NCI-H2081 treated with DMSO at 0.1 percent for 48 hours (cell line): ENCODE measurements around the gene ZFP36.

Source experiments
- DNase-seq: peaks from one replicate; lab custom pipeline; 2025; lab: John Stamatoyannopoulos, UW

ZFP36 gene

GRCh38 chr19:39419003-39419402, 12.4 kb downstream of the ZFP36 start:
- no peak for DNase-seq

DNA sequence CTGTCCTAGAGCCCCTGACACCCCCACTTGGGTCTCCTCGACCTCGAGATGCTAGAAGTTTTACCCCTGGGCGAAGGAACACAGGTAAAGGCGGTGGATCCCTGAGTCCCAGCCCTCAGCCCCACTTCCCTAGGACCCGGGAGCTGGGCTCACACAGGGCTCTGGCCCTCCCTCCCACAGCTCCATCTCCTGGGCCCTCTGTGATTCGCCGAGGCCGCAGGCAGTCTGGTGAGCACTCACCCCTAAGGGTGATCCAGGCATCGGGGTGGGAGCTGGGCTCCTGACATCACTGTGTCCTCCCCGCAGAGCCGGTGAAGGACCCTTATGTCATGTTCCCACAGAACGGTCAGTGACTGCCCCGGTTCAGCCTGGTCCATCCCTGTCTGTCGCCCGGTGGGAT, 14.1 kb downstream of the ZFP36 start:
- no peak for DNase-seq

- no peak for DNase-seq
Observed at GRCh38 chr19:39422020-39422419, 15.4 kb downstream of the ZFP36 start.

- DNase-seq, result no peak
Observed at GRCh38 chr19:39423258-39424086, 16.8 kb downstream of the ZFP36 start.

- DNase-seq, result no peak
Observed at GRCh38 chr19:39424934-39425333, 18.3 kb downstream of the ZFP36 start.

DNA sequence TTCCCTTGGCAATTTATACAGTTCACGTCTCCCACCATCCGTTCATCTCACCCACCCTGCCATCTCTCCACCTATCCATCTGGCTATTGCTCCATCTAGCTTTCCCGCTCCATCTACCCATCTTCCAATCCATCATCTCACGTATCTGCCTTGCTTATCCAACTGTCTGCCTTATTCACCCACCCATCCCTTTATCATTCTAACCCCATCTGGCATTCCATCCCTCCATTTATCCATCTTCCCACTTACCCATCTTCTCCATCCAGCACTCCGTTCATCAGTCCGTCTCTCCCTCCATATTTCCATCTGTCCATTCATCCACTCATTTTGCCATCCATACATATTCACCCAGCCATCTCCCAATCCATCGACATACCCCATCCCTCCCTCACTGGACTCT, 19.1 kb downstream of the ZFP36 start:
- DNase-seq, result no peak

DNA sequence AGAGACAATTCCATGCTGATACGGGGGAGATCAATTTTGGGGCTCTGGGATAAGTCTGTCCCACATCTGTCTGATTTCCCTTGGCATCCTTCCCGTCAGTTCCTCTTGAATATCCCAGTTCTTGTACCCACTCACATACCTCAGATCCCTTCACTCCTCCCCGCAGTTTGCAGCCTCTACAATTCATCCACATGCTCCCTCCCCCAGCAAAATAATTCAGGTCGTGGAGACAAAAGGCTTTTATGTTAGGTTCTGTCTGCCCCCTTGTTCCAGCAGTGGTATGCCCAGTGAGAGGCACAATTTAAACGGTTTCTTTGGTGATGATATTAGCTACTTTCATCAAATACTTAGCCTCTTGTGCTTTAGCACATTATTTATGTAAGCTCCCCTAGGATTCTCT, 19.5 kb downstream of the ZFP36 start:
- DNase-seq, result no peak

- no peak for DNase-seq
Observed at GRCh38 chr19:39427707-39428106, 21.1 kb downstream of the ZFP36 start.

DNA sequence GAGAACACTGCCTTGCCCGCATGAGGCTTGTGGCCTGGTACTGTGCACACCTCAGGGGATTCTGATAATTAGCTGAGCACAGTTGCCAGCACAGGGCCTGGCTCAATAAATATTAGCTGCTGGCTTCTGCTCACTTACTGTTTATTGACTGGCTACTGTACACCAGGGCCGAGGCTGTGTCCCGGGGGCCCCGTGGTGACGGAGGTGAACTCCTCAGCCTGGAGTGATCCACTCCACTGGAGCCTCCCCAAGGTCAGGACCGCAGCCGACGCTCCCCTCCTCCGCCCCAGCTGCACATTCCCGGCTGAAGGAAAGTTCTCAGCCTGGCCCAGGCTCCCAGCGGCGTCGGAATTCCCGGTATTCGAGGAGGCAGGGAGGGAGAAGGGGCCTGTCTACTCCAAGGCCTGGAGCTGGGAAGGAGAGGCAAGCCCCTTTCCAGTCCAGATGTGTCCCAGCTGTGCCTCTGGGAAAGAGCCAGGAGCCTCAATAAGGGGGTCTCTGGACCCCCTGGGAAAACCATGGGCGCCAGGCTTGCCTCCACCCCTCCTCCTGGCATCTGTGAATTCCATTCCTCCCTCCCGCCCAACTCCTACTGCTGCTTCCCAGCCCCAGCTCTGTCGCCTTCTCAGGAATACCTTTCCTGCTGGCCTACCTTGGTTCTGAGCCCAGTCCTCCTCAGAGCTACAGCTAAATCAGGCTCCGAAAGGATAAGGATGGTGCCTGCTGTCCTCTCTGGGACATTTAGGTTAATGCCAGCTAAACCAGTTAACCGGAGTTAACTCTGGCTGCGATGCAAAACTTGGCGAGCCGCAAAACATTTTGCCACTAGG, 21.9 kb downstream of the ZFP36 start:
- DNase-seq, result no peak

DNA sequence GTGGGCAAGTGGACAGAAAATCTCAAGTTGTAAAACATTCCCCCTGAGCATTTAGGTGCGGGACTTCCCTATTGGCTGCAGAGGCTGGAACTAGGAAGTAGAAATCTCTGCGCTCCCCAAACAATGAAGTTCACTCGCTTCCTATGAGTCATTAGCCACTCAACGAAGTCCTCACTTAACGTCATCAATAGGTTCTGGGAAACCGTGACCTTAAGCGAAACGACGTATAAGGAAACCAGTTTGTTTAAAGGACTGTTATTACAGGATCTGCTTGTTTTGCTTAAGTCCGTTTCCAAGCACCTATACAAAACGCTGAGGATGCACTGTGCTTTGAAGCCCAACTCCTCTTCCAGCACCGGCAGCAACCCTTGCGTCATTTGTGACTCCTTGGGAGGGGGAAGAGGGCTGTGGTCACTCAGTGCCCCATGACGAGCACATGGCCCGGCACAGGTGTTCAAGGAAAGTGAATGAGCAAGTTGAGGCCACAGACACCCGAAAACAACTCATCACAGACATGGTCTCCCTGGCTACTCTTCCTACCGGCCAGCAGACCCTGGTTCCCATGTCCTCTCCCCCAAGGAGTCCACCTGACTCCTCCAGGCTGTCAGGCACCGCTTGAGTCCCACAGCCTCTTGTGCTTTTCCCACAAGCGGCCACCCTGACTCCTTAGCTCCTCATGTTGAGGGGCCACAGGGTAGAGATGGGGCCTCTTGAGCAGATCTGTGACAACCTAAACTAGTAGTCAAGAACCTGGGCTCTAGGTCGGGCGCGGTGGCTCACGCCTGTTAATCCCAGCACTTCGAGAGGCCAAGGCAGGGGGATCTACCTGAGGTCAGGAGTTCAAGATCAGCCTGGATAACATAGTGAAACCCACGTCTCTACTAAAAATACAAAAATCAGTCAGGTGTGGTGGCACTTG, 24.3 kb downstream of the ZFP36 start:
- no peak for DNase-seq

- no peak for DNase-seq
Observed at GRCh38 chr19:39432677-39433025, 26.0 kb downstream of the ZFP36 start.

- no peak for DNase-seq
Observed at GRCh38 chr19:39433480-39434079, 26.9 kb downstream of the ZFP36 start.

GRCh38 chr19:39434123-39435076, 27.8 kb downstream of the ZFP36 start:
- DNase-seq, result no peak

- DNase-seq, result peak; percentile 83
Observed at GRCh38 chr19:39435499-39436349, 29.1 kb downstream of the ZFP36 start, which contains the start of gene RPS16. RPS16 (minus strand) TSS chr19:39435949; CDS start chr19:39435895, 54 bp downstream.

- no peak for DNase-seq
Observed at GRCh38 chr19:39436350-39436716, 29.7 kb downstream of the ZFP36 start.

DNA sequence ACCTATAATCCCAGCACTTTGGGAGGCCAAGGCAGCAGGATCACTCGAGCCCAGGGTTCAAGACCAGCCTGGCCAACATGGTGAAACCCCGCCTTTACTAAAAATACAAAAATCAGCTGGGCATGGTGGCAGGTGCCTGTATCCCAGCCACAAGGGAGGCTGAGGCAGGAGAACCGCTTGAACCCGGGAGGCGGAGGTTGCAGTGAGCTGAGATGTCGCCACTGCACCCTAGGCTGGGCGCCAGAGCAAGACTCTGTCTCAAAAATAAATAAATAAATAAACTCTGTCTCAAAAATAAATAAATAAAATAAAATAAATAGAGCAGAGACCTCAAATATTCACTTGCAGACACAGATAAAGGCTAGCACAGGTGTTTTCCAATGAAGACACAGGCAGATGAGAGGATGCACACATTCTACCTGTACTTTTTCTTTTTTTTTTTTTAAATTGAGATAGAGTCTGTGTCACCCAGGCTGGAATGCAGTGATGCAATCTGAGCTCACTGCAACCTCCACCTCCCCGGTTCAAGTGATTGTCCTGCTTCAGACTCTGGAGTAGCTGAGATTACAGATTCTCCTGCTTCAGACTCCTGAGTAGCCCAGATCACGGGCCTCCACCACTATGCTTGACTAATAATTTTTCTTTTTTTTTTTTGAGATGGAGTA, 31.8 kb downstream of the ZFP36 start:
- DNase-seq, result no peak

- DNase-seq, result no peak
Observed at GRCh38 chr19:39444598-39445195, 38.0 kb downstream of the ZFP36 start.

GRCh38 chr19:39445196-39446111, 38.8 kb downstream of the ZFP36 start, which contains the start of gene SUPT5H:
SUPT5H (plus strand) TSS chr19:39445582; CDS start chr19:39445891, 309 bp downstream.
- peak; percentile 82 for DNase-seq
